ENCODE measurements around the gene SLAMF1.

DNA sequence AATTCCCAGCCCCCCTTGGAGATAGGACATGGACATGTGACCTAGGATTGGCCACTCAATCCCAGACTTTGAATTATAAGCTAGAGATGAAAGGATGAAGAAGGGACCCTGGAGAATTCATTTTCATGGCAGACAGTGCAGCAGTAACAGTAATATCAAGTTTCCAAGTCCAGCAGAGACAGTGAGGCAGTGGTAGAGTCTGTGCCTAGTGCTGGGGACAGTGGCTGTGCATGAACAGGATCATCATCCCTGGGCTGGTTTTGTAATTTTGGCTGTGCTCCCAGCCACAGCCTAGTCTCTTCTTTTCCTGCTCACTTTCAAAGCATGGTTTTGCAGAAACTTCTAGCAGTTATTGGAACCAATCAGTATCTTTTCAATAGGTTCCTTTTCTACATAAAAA is 37.9 kb downstream of the SLAMF1 start:
- TF ChIP-seq, protein P1, sequence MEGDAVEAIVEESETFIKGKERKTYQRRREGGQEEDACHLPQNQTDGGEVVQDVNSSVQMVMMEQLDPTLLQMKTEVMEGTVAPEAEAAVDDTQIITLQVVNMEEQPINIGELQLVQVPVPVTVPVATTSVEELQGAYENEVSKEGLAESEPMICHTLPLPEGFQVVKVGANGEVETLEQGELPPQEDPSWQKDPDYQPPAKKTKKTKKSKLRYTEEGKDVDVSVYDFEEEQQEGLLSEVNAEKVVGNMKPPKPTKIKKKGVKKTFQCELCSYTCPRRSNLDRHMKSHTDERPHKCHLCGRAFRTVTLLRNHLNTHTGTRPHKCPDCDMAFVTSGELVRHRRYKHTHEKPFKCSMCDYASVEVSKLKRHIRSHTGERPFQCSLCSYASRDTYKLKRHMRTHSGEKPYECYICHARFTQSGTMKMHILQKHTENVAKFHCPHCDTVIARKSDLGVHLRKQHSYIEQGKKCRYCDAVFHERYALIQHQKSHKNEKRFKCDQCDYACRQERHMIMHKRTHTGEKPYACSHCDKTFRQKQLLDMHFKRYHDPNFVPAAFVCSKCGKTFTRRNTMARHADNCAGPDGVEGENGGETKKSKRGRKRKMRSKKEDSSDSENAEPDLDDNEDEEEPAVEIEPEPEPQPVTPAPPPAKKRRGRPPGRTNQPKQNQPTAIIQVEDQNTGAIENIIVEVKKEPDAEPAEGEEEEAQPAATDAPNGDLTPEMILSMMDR (IDR thresholded peaks at IDR 0.05; ENCODE audit: insufficient read depth, low read depth, low read length): no peak
- no peak for TF ChIP-seq EZH2 (IDR thresholded peaks at IDR 0.05; ENCODE audit: insufficient read depth, low read length)
